M059J (cell line): ENCODE data around the gene RAB3IL1. TPM values are rescaled to one million over a fixed set of nuclear protein-coding genes. Genes with fewer than 3 reads are reported as not detected.
A peak's percentile ranks its signal among the peaks of the same experiment; 100 is the strongest.

Source experiments
- DNase-seq: peaks from one replicate; pipeline ENCODE4 v3.0.0-alpha.2; 2012; ENCODE audit warnings: low read depth
- total RNA-seq: library from RNA; depleted of rRNA; stranded (reverse); fragments of >200 nt; shearing (Covaris generic); gene quantifications from 2 replicates; pipeline ENCODE4 v1.2.3, GENCODE V29; 2014

The RAB3IL1 gene
- total RNA-seq, 1 experiment from 2014 or later, result 1.4 TPM

DNA sequence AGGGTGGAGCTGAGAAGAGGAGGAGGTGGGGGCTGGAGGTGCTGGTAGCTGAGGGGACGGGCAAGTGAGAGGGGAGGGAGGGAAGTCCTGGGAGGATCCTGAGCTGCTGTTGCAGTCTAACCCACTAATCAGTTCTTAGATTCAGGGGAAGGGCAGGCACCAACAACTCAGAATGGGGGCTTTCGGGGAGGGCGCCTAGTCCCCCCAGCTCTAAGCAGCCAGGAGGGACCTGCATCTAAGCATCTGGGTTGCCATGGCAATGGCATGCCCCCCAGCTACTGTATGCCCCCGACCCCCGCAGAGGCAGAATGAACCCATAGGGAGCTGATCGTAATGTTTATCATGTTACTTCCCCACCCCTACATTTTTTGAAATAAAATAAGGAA is 50.4 kb downstream of the RAB3IL1 start:
- no peak for DNase-seq

DNA sequence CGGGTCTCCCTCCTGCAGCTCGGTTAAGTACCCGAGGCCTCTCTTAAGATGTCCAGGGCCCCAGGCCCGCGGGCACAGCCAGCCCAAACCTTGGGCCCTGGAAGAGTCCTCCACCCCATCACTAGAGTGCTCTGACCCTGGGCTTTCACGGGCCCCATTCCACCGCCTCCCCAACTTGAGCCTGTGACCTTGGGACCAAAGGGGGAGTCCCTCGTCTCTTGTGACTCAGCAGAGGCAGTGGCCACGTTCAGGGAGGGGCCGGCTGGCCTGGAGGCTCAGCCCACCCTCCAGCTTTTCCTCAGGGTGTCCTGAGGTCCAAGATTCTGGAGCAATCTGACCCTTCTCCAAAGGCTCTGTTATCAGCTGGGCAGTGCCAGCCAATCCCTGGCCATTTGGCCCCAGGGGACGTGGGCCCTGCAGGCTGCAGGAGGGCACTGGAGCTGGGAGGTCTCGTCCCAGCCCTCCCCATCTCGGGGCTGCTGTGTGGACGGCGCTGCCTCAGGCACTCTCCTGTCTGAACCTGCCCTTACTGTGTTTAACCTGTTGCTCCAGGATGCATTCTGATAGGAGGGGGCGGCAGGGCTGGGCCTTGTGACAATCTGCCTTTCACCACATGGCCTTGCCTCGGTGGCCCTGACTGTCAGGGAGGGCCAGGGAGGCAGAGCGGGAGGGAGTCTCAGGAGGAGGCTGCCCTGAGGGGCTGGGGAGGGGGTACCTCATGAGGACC is 51.0 kb downstream of the RAB3IL1 start:
- DNase-seq, result no peak

DNA sequence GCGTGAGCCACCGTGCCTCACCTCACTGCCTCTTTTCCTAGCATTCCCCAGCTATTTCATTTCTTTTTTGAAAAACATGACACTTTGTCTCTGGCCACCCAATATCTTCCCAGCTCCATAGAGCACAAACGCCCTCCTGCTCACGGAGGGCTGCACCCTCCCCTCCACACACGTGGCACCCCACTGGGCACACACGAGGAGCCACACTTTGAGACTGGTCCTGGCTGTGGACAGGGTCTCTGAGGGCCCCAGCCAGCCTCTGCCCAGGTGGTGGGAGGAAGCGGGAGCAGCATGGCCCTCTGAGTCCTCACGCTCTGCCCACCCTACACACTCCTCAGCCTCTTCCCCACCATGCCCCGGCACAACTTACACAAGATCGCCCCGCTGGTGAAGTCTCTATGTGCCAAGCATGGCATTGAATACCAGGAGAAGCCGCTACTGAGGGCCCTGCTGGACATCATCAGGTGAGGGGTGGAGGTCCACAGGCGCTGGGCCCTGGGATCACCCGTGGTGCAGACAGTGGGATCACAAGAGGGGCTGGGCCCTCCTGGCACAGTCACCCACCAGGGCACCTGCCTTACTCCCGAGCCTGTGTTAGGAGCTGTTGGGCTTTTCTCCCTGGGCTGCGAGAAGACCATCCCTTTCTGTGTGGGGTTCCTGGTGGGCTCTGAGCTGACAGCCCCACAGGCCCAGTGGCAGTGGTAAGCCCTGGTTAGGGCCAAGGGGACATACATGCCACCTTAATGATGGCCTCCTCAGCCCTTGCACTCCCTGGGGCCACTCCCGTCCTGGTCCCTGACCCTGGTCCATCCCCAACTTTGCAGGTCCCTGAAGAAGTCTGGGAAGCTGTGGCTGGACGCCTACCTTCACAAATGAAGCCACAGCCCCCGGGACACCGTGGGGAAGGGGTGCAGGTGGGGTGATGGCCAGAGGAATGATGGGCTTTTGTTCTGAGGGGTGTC is 52.3 kb downstream of the RAB3IL1 start:
- DNase-seq, result no peak

DNA sequence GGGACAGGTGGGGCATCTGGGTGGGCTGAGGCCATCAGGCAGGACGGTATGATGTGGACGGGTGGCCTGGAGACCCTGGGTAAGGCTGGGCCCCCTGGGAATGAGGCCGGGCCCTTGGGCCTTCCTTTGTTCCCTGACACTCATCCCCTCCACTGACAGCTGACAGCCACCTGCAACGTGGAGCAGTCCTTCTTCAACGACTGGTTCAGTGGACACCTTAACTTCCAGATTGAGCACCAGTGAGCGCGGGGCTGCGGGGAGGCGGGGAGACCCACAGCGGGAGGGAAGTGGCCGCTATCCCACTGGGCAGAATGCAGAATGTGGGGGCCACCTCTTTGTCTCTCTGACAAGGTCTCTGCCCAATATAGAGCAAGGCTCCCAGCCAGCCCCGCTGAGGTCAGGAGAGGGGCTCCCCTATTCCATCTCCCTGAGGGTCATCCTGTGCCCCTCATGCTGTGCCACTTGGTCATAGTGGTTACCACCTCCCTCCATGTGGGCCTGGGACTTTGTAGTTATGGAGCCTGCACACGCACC is 53.8 kb downstream of the RAB3IL1 start:
- no peak for DNase-seq

DNA sequence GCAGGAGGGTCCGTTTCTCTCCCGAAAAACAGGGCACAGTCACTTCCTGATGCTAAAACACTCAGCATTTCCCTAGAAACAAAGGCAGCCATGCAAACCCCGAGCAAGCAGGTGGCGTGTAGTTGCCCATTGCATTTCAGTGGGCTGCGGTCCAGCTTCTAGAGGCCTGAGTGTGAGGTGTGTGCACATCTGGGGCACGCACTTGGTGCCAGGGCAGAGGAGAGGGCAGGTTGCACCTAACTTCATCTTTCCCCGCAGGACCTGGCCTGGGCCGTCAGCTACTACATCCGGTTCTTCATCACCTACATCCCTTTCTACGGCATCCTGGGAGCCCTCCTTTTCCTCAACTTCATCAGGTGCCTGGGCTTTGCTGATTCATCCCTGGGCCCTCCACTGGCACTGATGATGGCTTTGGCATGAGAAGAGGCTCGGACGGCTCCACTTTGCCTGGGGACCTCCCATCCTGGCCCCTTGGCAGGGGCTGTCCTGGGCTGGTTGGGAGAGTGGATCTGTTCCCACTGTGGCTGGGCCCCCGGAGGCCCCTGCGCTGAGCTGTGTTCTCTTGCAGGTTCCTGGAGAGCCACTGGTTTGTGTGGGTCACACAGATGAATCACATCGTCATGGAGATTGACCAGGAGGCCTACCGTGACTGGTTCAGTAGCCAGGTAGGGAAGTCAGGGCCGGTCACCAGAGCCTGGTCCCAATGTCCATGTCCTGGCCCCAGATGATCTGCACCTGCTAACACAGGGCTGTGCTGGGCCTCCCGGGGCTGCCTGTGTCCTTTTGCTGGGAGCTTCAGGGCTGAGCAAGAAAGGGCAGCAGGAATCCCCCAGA is 54.4 kb downstream of the RAB3IL1 start:
- peak; percentile 39 for DNase-seq

DNA sequence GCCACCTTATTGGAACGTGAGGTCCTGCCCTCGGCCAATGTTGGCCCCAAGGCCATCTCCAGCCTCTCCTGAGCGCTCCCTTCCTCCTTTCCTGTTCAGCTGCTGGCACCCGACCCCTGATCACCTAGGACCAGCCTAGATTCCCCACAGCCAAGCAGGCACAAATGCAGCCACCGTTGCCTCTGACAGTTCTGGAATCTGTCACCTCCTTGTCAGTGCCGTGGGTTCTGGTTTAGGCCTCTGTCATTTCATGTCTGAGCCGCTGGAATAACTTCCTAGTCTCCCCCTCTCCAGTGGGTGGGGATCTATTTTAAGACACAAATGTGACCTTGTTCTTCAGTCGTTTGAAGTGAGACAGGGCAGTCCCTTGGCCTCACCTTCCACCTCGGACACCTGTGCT is 55.7 kb downstream of the RAB3IL1 start:
- no peak for DNase-seq

DNA sequence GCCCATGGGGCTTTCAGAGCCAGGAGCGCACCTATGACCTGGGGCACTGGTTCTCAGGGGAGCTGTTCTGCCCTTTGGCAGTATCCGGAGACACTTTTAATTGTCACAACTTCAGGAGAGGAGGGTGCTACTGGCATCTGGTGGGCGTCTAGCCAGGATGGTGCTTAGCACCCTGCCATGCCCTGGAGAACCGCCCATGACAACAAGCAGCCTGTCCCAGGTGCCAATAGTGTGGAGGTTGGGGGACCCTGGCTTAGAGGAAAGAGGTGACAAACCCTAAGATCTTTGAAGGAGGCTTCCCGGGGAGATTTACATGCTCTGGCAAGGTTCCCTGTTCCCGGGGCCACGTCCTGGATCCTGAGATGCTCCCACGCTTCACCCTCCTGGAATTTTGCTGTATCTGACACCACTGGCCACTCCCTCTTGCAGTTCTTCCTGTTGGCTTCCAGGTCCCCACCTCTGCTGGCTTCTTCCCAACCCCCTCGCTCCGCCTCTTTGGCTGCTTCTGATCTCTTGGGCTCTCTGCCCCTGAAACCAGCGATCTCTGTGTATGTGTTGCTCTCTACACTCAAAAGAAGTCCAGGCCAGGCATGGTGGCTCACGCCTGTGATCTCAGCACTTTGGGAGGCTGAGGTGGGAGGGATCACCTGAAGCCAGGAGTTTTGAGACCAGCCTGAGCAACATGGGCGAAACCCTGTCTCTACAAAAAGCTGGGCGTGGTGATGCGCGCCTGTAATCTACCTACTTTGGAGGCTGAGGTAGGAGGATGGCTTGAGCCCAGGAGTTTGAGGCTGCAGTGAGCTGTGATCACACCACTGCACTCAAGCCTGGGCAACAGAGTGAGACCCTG is 57.1 kb downstream of the RAB3IL1 start:
- no peak for DNase-seq

DNA sequence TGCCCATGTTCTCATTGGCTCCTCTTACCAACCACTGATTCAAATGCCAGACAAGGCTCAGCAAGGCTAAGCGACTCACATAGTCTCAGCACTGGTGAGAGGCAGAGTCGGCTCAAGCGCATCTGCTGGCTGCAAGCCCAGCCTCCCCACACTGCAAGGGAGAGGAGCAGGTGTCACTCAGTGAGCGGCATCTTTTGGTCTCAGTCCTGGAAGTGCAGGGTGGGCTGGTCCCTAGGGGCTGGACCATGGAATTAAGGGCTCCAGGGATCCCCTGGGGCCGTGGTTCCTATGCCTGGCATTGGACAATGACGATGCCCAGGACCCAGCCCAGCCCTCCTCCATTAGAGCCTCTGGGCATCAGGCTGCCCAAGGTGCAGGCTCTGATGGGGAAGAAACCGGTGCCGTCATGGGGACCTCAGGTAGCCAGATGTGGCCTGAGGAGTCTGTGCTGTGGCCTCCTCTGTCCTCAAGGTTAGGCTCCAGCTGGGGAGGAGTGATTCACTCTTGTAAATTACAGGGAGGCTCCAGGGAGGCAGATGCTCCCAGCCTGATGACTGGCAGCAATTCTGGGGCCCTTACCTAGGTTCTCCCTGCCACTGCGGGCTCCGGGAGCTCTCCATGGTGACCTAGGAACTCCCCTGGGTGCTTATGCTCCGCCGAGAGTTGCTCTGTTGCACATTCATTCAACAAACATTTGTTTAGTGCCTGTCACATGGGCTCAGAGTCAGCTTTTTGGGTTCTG is 61.3 kb downstream of the RAB3IL1 start:
- DNase-seq, result peak; percentile 34

DNA sequence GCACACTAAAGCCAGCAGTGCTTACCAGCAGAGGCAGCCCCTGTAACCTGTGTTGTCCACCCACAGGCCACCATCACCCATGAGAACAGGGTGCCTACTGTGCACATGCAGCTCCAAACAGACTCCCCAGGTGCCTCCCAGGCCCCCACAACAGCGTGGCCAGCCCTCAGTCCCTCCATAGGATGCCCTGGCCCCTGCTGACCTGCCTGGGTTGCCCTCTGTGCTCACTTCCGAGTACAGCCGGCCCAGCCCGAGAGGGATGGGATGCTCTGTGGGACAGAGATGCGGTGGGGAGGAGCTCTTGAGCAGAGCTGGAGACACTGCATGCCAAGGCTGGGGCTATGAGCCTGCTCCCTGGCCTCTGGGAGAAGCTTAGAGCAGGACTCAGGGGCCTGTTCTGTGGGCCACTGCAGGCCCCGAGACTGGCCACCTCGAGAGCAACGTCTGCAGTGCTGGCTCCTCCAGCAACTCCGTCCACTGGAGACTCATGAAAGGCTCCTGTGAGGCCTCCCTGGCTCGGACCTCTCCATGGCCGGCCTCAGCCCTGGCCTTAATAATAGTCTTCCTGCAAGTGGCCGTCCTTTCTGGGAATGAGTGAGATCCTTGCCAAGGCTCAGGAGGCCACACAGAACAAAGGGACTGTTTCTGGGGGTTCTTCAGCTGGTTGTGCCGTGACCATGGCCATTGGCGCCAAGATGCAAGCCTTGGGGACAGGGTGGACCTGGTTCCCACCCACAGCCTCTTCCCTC is 62.2 kb downstream of the RAB3IL1 start:
- DNase-seq, result no peak

DNA sequence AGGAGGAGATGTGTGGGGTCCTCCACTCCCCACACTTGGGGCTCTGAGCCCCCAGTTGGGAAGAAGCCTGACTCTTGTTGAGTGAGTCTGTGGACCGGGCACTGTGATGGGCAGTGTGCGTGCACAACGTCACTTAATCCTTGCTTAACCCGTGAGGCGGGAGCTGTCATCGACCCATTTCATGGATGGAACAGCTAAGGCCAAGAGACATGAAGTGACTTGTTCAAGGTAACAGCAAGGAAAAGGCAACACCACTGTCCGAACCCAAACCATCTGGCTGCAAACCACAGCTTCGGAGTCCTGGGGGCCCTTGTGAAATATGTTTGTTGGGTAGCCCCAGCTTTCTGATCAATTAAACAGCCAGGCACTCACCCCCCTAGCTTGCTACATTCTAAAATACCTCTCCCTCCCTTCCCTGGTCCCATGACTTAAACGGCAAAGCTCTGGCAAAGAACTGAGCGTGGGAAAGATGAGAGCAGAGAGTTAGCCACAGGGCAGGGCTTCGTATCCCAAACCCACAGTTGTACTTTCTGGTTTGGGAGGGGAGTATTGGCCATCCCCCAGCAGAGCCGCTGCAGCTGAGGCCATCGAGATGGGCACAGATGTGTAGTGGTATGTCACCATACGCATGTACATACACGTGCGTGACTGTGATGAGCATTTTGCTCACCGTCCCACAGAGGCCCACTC is 63.0 kb downstream of the RAB3IL1 start:
- no peak for DNase-seq

DNA sequence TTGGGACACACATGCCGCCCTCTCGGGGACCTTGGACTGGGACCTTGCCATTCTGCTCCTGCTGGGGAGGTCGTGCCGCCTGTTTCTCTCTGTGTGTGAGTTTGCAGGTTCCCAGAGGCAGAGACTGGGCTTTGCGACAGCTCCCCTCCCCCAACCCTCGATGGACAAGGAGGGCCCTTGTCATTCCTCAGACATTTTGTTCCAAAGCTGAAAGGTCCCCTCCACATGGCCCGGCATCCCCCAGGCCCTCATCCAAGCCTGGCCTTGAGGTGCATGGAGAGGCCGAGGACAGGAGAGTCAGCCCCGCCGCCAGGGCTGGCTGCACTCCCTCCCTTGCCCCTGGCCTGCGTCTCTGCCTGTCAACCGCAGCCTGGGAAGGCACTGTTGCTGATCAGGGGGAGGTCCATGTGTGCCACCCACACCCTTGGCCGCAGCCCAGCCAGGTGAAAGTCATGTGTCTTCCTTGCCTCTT is 63.6 kb downstream of the RAB3IL1 start:
- no peak for DNase-seq

DNA sequence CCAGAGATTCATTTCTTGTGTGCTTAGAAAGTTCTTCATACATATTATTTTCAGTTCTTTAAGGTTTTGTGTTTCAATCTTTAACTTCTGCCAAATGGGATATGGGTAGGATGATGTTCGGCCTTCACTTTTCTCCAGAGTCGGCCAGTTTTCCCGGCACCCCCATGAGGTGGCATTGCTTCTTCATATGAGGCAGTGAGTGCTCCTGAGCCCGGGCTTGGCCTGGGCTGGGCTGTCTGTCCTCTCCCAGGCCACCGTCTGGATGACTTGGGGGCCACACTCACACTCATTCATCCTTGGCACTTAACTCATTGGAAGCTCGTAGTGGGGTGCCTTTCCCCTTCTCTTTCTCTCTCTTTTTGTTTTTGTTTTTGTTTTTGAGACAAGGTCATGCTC is 65.5 kb downstream of the RAB3IL1 start:
- DNase-seq, result no peak

DNA sequence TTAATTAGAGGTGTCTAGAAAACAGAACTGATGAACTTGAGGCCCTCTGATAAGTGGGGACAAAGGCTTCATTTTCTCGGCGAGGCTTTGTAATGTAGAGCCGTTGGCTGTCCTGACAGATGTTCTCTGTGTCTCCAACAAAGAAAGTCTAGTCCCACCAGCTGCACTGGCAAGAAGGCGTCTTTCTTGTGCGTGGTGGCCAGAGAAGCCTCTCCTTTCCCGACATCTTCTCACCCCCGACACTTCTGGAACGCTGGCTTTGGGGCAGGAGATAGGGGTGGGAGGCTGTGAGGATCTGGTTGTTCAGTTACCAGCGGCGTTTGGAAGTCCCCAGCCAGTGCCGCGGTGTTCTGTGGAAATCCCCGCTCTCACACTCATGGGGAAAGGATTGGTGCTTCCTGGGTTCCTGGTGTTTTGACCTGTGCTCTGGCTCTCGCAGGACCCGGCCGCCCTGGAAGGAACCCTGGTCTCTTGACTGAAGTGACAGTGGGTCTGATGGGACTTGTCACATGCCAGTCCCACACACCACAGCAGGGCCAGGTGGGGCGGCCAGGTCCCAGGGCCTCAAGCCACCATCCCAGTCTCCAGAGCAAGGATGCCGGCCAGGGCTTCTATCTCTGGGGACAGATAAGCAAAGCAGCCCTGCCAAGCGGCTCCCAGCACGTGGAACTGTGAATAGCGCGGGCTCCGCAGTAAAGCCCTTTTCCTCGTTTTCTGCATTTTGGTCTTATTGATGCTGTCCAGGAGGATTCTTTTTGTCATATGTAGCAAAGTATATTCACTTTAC is 66.1 kb downstream of the RAB3IL1 start:
- DNase-seq, result no peak

DNA sequence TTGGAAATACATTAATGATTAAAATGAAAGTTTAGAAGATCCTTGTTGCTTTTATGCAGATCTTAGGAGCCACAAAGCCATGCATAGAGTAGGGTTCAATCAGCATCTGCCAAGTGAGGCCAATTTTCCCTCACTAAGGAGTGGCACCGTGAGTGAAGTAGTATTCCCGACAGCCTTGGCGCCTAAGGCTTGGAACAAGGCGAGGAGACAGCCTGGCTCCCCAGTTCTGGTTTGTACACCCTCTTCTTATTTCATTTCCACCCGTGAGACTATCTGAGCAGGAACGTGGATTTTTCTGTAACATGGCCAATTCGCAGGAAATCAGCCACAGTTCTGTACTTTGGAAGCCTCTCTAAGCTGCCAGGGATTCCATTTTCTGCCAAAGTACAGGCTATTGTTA is 66.7 kb downstream of the RAB3IL1 start:
- DNase-seq, result no peak

DNA sequence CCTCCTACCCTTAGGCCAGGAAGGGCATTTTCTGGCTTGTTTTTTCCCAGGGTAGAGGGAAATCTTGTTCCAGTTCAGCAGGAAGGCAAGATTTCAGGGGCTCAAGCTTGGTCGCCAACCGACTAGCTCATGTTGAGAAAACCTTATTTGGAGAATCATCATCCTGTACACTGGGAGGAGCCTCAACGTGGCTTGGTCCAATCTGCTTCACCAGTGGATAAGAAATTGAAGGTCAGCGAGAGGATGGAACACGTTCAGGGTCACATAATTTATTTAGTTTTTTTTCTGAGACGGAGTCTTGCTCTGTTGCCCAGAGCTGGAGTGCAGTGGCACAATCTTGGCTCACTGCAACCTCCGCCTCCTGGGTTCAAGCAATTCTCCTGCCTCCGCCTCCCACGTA is 68.7 kb downstream of the RAB3IL1 start:
- no peak for DNase-seq

DNA sequence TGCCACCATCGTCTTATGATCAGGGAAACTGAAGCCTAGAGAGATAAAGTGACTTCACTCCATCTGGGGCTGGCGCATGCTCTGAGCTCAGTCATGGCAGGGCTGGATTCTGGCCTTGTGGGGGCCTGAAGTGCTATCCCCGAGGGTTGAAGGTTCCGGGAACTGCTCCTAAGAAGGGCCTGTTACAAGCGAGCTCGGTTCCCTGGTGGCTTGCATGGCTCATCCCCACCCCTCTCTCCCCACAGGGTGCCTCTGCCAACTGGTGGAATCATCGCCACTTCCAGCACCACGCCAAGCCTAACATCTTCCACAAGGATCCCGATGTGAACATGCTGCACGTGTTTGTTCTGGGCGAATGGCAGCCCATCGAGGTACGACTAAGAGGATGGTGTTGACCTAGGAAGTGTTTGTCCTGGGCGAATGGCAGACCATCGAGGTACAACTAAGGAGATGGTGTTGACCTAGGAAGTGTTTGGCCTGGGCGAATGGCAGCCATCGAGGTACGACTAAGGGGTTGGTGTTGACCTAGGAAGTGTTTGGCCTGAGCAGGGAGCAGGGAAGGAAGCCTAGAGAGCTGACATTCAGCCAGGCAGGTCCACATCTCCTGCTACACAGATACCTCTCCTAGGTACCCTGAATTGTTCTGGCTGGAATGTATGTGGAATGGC is 69.3 kb downstream of the RAB3IL1 start:
- DNase-seq, result no peak
